Keratinocyte (primary cell): ENCODE measurements around the gene KMO. TPM values are rescaled to one million over a fixed set of nuclear protein-coding genes. Genes with fewer than 3 reads are reported as not detected.

Source experiments
- DNase-seq: peaks from one replicate; pipeline ENCODE4 v3.0.0-alpha.2; 2011; ENCODE audit warnings: low read depth, missing footprints, low spot score
- FAIRE-seq: peaks from 2 replicates; lab custom pipeline; 2011; peaks lifted over from hg19 to GRCh38; lab: Jason Lieb, UNC
- H2AFZ ChIP-seq: 2 replicates; pipeline ENCODE4 v1.6.0; 2012; ENCODE audit warnings: low read length, control low read depth, inconsistent platforms; ENCODE audit not compliant: control insufficient read depth
- H3K27ac ChIP-seq: 2 replicates; pipeline ENCODE4 v1.5.1; 2011; ENCODE audit warnings: low read length; ENCODE audit not compliant: control insufficient read depth, insufficient read depth
- H3K27me3 ChIP-seq: 3 replicates; pipeline ENCODE4 v1.6.0; 2011; ENCODE audit warnings: low read length; ENCODE audit not compliant: control insufficient read depth, insufficient read depth; ENCODE audit errors: extremely low read depth
- H3K36me3 ChIP-seq, 2 experiments: 2 replicates in 1 of 2; 3 replicates in 1 of 2; pipeline ENCODE4 v1.5.1; 2011; ENCODE audit warnings: low read length in 2 of 2, mild to moderate bottlenecking in 1 of 2; ENCODE audit not compliant: control insufficient read depth in 2 of 2, insufficient read depth in 2 of 2; ENCODE audit errors: extremely low read depth in 1 of 2
- H3K4me1 ChIP-seq: 3 replicates; pipeline ENCODE4 v1.5.1; 2011; ENCODE audit warnings: low read length; ENCODE audit not compliant: control insufficient read depth, insufficient read depth; ENCODE audit errors: extremely low read depth
- H3K4me2 ChIP-seq: 3 replicates; pipeline ENCODE4 v1.6.0; 2011; ENCODE audit warnings: low read depth, low read length; ENCODE audit not compliant: control insufficient read depth, insufficient read depth; ENCODE audit errors: extremely low read depth
- H3K4me3 ChIP-seq, 3 experiments: fragments of 200-600 bp in 1 of 3; sonication (generic) in 1 of 3; 2 replicates in 2 of 3; 3 replicates in 1 of 3; pipeline ENCODE4 v1.5.1; 2011 to 2016; ENCODE audit warnings: low read length in 3 of 3, mild to moderate bottlenecking in 3 of 3, control low read depth in 2 of 3, inconsistent platforms in 1 of 3, low read depth in 1 of 3, mixed read lengths in 1 of 3, mixed run types in 1 of 3, moderate library complexity in 1 of 3; ENCODE audit not compliant: control insufficient read depth in 2 of 3, insufficient read depth in 2 of 3; ENCODE audit errors: extremely low read depth in 1 of 3
- H3K79me2 ChIP-seq: 2 replicates; pipeline ENCODE4 v1.6.0; 2012; ENCODE audit warnings: low read length; ENCODE audit not compliant: control insufficient read depth, insufficient read depth
- H3K9ac ChIP-seq: 3 replicates; pipeline ENCODE4 v1.6.0; 2011; ENCODE audit warnings: low read length; ENCODE audit not compliant: control insufficient read depth, insufficient read depth; ENCODE audit errors: extremely low read depth
- H3K9me1 ChIP-seq: 3 replicates; pipeline ENCODE4 v1.6.0; 2011; ENCODE audit warnings: low read length; ENCODE audit not compliant: control insufficient read depth, insufficient read depth; ENCODE audit errors: extremely low read depth
- H3K9me3 ChIP-seq: 2 replicates; pipeline ENCODE4 v1.5.1; 2012; ENCODE audit warnings: low read depth, low read length; ENCODE audit not compliant: control insufficient read depth
- H4K20me1 ChIP-seq: 3 replicates; pipeline ENCODE4 v1.6.0; 2011; ENCODE audit warnings: low read length; ENCODE audit not compliant: control insufficient read depth, insufficient read depth; ENCODE audit errors: extremely low read depth
- EZH2 ChIP-seq: IDR thresholded peaks from one replicate; pipeline ENCODE4 v1.6.1; 2012; ENCODE audit warnings: inconsistent platforms, mild to moderate bottlenecking, low read length, moderate library complexity
- dilution Hi-C: fragments of 300-500 bp; cut with MboI; formaldehyde crosslinking; loops from one replicate; pipeline ENCODE4 v1.7.0; 2020; ENCODE audit warnings: low sequenced_read_pairs; ENCODE audit not compliant: extremely low pct_ligation_motif_present
- polyA plus RNA-seq, 5 experiments: library from polyadenylated mRNA; depleted of rRNA in 3 of 5; stranded (reverse) in 3 of 5; stranded (forward) in 1 of 5; unstranded in 1 of 5; fragments of >200 nt; gene quantifications; 1 replicate in 1 of 5; 2 replicates in 3 of 5; 3 replicates in 1 of 5; pipeline versions ENCODE4 v1.2.1 to v1.2.3, GENCODE V29; 2011 to 2012; ENCODE audit warnings: missing spikeins in 2 of 5, low read depth in 1 of 5, low replicate concordance in 1 of 5
- TF ChIP-seq, protein P1 (sequence below), 3 experiments: IDR thresholded peaks in 1 of 3; conservative IDR thresholded peaks in 1 of 3; optimal IDR thresholded peaks in 1 of 3; 2 replicates in 2 of 3; 3 replicates in 1 of 3; pipeline versions ENCODE3 to v1.5.1; 2011; ENCODE audit warnings: low read length in 3 of 3, mild to moderate bottlenecking in 3 of 3, moderate library complexity in 2 of 3, control low read depth in 1 of 3, inconsistent platforms in 1 of 3; ENCODE audit not compliant: insufficient read depth in 2 of 3; ENCODE audit errors: extremely low read depth in 1 of 3

KMO gene
- polyA plus RNA-seq, 1 donor (not counting 4 experiments of a cell fraction or from before 2014, with no cell fraction given) = 4.7 TPM

DNA sequence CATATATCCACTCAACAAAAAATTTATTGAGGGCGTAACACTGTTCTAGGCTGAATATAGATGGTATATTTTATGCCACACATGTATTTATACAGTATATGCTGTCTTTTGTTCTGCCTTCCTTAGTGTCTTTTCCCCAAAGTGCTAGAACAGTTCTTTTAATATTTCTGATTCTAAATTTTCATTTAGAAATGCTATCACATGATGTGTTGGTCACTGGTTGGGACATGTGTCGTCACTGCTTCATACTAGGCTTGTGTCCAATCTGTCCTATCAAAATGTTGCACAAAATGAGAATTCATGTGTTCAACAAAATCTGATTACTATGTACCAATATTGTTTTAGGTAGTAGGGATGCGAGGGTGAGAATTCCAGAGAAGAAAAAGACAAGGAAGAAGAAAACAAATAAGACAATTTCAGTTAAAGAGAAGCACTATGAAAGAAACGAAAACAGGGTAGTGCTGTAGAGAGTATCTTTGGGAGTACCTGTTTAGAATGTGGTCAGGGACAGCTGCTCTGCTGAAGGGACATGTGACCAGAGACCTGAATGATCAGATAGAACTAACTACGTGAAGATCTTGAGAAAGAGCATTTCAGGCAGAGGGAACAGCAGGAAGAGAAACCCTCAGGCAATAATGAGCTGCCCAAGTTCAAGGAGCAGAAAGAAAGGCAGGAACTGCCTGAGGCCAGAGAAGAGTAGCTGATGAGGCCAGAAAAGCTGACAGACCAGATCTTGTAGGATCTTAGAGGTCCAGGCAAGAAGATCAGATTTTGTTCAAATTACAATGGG lies 1.3 kb downstream of the KMO start:
- FAIRE-seq = peak; percentile 59
- dilution Hi-C loops = no loop called here

DNA sequence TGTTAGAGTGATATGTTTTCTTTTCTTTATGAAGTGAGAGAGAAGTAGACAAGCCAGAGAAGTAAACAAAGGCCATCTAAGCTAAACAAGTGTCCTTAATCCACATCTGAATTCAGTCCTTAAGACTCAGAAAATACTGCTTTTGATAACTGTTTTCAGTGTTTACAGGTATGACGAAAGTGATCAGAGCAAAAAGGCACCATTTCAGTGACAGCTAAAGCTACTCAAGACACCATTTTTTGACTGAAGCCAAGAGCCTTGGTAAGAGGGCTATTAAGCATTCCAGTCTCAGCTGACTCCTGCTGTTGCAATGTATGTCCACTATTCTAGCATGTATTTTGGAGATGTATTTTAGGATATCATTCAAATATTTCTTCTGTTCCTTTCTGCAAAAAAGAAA lies 4.1 kb downstream of the KMO start:
- Histone ChIP-seq H3K79me2 (no peaks in the 10 kb centered on the region), H3K27ac (no peak overlapping the region), H3K9me1 (no peaks in the 10 kb centered on the region), H3K27me3 (no peaks in the 10 kb centered on the region), H3K4me1 (peaks cover 9% of the 10 kb centered on the region), H3K4me3 (no peak overlapping the region), H3K36me3 (no peaks in the 10 kb centered on the region), H3K4me2 (no peak overlapping the region), H4K20me1 (no peaks in the 10 kb centered on the region), H3K9me3 (no peaks in the 10 kb centered on the region), H2AFZ (no peak overlapping the region), H3K9ac (no peak overlapping the region)
- dilution Hi-C loops = no loop called here
- FAIRE-seq = no peak
- no peak for DNase-seq
- no peak for TF ChIP-seq EZH2
- TF ChIP-seq, protein P1, sequence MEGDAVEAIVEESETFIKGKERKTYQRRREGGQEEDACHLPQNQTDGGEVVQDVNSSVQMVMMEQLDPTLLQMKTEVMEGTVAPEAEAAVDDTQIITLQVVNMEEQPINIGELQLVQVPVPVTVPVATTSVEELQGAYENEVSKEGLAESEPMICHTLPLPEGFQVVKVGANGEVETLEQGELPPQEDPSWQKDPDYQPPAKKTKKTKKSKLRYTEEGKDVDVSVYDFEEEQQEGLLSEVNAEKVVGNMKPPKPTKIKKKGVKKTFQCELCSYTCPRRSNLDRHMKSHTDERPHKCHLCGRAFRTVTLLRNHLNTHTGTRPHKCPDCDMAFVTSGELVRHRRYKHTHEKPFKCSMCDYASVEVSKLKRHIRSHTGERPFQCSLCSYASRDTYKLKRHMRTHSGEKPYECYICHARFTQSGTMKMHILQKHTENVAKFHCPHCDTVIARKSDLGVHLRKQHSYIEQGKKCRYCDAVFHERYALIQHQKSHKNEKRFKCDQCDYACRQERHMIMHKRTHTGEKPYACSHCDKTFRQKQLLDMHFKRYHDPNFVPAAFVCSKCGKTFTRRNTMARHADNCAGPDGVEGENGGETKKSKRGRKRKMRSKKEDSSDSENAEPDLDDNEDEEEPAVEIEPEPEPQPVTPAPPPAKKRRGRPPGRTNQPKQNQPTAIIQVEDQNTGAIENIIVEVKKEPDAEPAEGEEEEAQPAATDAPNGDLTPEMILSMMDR (optimal IDR thresholded peaks at IDR 0.05 in 1 of 3, IDR thresholded peaks at IDR 0.05 in 1 of 3, conservative IDR thresholded peaks at IDR 0.05 in 1 of 3; ENCODE audit: extremely low read depth in 1 of 3, insufficient read depth in 2 of 3, low read length in 3 of 3) = no peak

More for the DNA sequence above, 1.3 kb downstream of the KMO start:
- TF ChIP-seq, protein P1 (optimal IDR thresholded peaks at IDR 0.05 in 1 of 3, IDR thresholded peaks at IDR 0.05 in 1 of 3, conservative IDR thresholded peaks at IDR 0.05 in 1 of 3; ENCODE audit: extremely low read depth in 1 of 3, insufficient read depth in 2 of 3, low read length in 3 of 3) = no peak
- no peak for TF ChIP-seq EZH2
- Histone ChIP-seq H3K9me3 (no peaks in the 10 kb centered on the region), H3K79me2 (no peaks in the 10 kb centered on the region), H3K4me2 (no peak overlapping the region), H3K27me3 (no peaks in the 10 kb centered on the region), H3K27ac (no peak overlapping the region), H4K20me1 (no peaks in the 10 kb centered on the region), H2AFZ (peak overlapping the region; percentile 37), H3K9me1 (no peaks in the 10 kb centered on the region), H3K36me3 (no peaks in the 10 kb centered on the region), H3K9ac (no peak overlapping the region), H3K4me1 (peaks cover 9% of the 10 kb centered on the region), H3K4me3 (no peak overlapping the region)
- no peak for DNase-seq
